Endometrial microvascular endothelial cells (primary cell): Measurements from ENCODE around the gene BCAS3. TPM values are rescaled to one million over a fixed set of nuclear protein-coding genes. Genes with fewer than 3 reads are reported as not detected.
"Not testable (repeated sequence)": the region's sequence is repeated elsewhere in the genome, so short reads cannot be mapped to it uniquely, and the experiment has no call there.

Source experiments
- in situ Hi-C: cut with HindIII; loops from 2 replicates; pipeline ENCODE4 v1.10.0; 2017; ENCODE audit warnings: low sequenced_read_pairs, low pct_unique_long_range_greater_than_20kb; ENCODE audit errors: inconsistent ontology term
- total RNA-seq: library from RNA; depleted of rRNA; stranded (reverse); fragments of >200 nt; gene quantifications from one replicate; pipeline ENCODE4 v1.2.3, GENCODE V29; 2015; ENCODE audit errors: inconsistent ontology term

The BCAS3 gene
- total RNA-seq, 1 donor from 2014 or later: 21.2 TPM

GRCh38 chr17:60952747-60953146 is 275.1 kb downstream of the BCAS3 start:
- in situ Hi-C loops: no loop called here

- in situ Hi-C loops: no loop called here
Measured at GRCh38 chr17:60959011-60959410, 281.4 kb downstream of the BCAS3 start.

DNA sequence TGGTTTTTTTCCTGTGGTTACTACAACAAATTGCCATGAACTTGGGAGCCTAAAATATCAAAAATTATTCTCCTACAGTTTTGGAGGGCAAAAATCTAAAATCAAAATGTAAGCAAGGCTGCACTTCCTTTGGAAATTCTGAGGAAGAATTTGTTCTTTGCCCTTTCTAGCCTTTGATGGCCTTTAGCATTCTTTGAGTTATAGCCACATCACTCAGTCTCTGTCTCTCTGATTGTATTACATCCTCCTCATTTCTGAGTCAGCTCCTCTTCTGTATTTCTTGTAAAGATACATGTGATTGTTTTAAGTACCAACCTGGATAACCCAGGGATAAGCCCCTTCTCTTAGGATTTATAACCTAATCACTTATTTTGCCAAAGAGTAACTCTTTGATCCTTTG is 282.0 kb downstream of the BCAS3 start:
- in situ Hi-C loops: no loop called here

DNA sequence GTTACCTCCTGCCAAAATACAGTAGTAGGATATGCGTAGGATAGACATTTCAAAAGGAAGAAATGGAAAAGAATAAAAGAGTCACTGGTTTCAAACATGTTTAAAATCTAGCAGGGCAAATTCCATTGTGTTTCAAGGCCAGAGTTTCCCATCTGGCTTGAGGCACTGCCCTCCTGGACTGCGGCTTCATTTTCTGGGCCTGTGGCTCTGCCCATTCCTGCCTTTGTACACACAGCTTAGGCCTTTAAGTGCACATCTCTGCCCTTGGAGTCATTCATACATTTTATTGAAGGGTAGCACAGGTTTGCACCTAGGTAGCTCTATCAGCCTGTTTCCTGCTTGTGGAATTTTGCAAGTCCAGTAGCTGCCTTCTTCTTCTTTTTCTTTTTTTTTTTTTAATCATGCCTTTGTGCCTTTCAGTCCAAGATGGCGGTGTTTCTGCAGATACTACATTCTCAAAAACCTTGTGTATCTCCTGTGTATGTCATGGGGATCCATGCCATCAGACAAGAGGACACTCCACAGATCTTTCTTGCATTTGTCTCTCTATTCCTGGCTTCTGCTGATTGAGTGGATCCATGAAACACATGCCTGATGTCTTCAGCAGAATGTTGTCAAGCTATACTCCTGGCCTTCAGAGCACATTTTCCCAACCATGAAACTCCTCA is 282.9 kb downstream of the BCAS3 start:
- in situ Hi-C loops: no loop called here

DNA sequence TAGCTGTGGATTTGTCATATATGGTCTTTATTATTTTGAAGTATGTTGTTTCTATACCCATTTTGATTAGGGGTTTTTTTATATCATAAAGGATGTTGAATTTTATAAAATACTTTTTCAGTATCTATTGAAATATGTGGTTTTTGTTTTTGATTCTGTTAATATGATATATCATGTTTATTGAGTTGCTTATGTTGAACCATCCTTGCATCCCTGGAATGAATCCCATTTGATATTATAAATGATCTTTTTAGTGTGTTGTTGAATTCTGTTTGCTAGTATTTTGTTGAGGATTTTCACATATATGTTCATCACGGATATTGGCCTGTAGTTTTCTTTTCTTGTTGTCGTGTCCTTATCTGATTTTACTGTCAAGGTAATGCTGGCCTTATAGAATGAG is 286.5 kb downstream of the BCAS3 start:
- in situ Hi-C loops: no loop called here

DNA sequence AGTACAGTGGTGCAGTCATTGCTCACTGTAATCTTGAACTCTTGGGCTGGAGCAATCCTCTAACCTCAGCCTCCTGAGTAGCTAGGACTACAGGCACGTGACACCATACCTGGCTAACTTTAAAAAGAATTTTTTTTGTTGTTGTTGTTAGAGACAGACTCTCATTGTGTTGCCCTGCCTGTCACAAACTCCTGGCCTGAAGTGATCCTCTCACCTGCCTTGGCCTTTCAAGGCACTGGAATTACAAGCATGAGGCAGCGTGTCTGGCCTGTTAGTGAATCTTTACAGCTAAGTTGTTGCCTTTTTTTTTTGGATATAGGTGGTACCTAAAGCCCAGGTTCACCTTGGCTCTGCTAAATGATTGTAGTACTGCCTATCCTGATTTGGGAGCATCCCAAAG is 290.6 kb downstream of the BCAS3 start:
- in situ Hi-C loops: no loop called here

DNA sequence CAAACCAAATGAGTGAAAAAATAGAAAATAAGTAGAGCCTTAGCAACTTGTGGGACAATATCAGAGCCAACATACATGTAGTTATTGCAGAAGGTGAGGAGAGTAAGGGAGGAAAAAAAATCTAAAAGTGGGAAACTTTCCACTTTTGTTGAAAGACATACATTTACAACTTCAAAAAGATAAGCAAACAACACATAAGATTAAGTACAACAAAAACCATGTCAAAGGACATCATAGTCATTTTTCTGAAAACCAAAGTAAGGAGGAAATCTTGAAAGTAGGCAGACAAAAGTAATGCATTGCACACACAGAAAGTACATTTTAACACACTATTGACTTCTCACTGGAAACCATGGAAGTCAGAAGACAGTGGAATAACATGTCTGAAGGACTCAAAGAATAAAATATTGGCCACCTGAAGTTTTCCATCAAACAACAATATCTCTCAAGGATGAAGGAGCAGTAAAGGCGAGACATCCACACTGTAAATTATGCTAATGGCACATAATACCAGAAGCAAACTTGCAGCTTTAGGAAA is 291.9 kb downstream of the BCAS3 start:
- in situ Hi-C loops: no loop called here

- in situ Hi-C loops: no loop called here
Measured at GRCh38 chr17:60970741-60971140, 293.1 kb downstream of the BCAS3 start.

- in situ Hi-C loops: no loop called here
Measured at GRCh38 chr17:60971515-60972369, 294.1 kb downstream of the BCAS3 start.

GRCh38 chr17:60976861-60977260 is 299.2 kb downstream of the BCAS3 start:
- in situ Hi-C loops: not testable (repeated sequence)

DNA sequence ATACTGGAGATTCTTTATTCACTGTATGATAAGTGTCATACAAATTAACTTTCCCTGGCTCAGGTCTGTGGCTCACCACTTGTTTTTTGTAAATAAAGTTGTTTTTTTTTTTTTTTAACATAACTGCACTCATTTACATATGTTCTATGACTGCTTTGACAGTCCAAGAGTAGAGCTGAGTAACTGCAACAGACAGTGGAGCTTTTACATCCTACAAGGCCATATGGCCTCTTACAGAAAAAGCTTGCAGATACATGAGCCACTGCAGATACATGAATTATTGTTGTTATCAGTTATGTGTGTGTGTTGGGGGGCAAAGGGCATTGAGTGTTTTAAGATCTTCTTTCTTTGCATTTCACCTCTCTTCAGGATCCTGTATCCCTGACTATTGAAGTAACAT is 311.7 kb downstream of the BCAS3 start:
- in situ Hi-C loops: no loop called here

DNA sequence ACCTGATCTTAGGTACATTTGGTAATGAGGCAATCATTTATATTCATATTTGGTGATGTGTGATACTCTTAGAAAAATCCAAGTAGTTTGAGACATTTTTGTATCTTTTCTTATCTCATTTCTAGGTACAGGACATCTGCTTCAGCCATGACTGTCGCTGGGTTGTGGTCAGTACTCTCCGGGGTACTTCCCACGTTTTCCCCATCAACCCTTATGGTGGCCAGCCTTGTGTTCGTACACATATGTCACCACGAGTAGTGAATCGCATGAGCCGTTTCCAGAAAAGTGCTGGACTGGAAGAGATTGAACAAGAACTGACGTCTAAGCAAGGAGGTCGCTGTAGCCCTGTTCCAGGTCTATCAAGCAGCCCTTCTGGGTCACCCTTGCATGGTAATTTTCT is 312.2 kb downstream of the BCAS3 start:
- in situ Hi-C loops: no loop called here

- in situ Hi-C loops: no loop called here
Measured at GRCh38 chr17:60993497-60993896, 315.8 kb downstream of the BCAS3 start.

DNA sequence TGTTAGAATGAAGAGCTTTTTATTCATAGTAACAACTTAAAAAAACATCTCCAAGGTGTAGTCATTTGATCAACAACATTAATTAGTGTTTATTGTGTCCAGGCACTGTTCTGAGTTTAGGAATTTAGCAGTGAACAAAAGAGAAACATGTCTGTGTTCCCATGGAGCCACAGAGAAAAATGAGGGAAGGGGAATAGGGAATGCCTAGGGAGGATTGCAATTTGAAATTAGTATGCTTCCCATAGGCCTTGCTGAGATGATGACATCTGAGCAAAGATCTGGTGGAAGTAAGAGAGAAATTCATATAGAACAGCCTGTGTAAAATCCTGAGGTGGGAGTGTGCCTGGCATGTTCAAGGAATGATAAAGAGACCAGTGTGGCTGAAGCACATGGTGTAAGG is 318.0 kb downstream of the BCAS3 start:
- in situ Hi-C loops: no loop called here

- in situ Hi-C loops: no loop called here
Measured at GRCh38 chr17:61000911-61001310, 323.3 kb downstream of the BCAS3 start.

DNA sequence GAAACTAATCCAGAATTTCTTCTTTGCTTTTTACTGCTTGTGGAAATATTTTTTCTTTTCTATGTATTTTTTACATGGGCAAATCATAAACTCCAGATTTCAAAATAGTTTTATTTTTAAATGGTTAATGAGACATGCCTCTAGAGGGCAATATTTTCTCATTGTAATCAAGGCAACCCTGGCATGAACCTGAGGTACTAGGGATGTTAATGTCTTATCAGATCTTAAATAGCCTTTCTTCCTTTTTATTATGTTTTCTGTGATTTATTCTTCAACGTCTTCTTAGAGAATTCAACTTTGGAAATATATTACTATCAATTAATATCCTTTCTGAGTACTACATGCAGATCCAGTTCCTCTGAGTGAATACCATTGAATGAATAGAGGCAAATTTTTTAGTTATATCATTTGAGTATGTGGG is 324.7 kb downstream of the BCAS3 start:
- in situ Hi-C loops: no loop called here

- in situ Hi-C loops: no loop called here
Measured at GRCh38 chr17:61005358-61005757, 327.7 kb downstream of the BCAS3 start.

- in situ Hi-C loops: not testable (repeated sequence)
Measured at GRCh38 chr17:61005958-61006357, 328.3 kb downstream of the BCAS3 start.

- in situ Hi-C loops: no loop called here
Measured at GRCh38 chr17:61007980-61008379, 330.3 kb downstream of the BCAS3 start.

GRCh38 chr17:61009663-61010062 is 332.0 kb downstream of the BCAS3 start:
- in situ Hi-C loops: no loop called here
